K562 (cell line): ENCODE data around the gene ARHGAP22. TPM values are rescaled to one million over a fixed set of nuclear protein-coding genes. Genes with fewer than 3 reads are reported as not detected.

ENCODE experiments used
- E2F6 ChIP-seq, 2 experiments: IDR thresholded peaks; 2 replicates each; pipeline ENCODE4 v1.6.1; 2011; ENCODE audit warnings: borderline replicate concordance in 1 of 2, control low read depth in 1 of 2, low read depth in 1 of 2, low read length in 1 of 2, mild to moderate bottlenecking in 1 of 2, mixed read lengths in 1 of 2, moderate library complexity in 1 of 2; ENCODE audit not compliant: insufficient read depth in 1 of 2, insufficient read length in 1 of 2, poor library complexity in 1 of 2, severe bottlenecking in 1 of 2; ENCODE audit errors: extremely low read depth in 1 of 2
- ELF2 ChIP-seq: fragments of 250-450 bp; sonication (Bioruptor Pico); IDR thresholded peaks from 2 replicates; pipeline ENCODE4 v1.5.0; 2021; ENCODE audit warnings: mild to moderate bottlenecking
- FOSL1 ChIP-seq: fragments of 200-800 bp; sonication (Bioruptor generic); conservative IDR thresholded peaks from 2 replicates; pipeline ENCODE4 v1.6.1; 2016; ENCODE audit warnings: missing genetic modification characterization, missing compliant biosample characterization
- MAZ ChIP-seq, 2 experiments: fragments of 450-650 bp in 1 of 2; sonication (generic) in 1 of 2; formaldehyde crosslinking; IDR thresholded peaks in 1 of 2; conservative IDR thresholded peaks in 1 of 2; 2 replicates each; pipeline versions ENCODE4 v1.4.0 to v1.5.0; 2020; ENCODE audit warnings: mild to moderate bottlenecking in 1 of 2, missing genetic modification reagents in 1 of 2
- NRF1 ChIP-seq, 2 experiments: fragments of 450-650 bp; IDR thresholded peaks in 1 of 2; conservative IDR thresholded peaks in 1 of 2; 2 replicates each; pipeline ENCODE4 v1.6.1; 2014; ENCODE audit warnings: mild to moderate bottlenecking in 2 of 2
- polyA plus RNA-seq, 8 experiments: library from polyadenylated mRNA; depleted of rRNA in 4 of 8; stranded (reverse) in 5 of 8; unstranded in 3 of 8; fragments of >200 nt; fragmentation: Nextera tagmentation in 2 of 8; fragmentation: Illumina TruSeq in 1 of 8; extraction: Ambion mirVana in 2 of 8; extraction: Trizol in 1 of 8; gene quantifications; 2 replicates each; pipeline versions ENCODE4 v1.2.1 to v1.2.3, GENCODE V29; 2011 to 2014; ENCODE audit warnings: inconsistent platforms in 1 of 8, missing spikeins in 1 of 8
- total RNA-seq, 7 experiments: library from RNA; depleted of rRNA in 6 of 7; stranded (reverse); fragments of >200 nt in 6 of 7; fragmentation: Illumina TruSeq in 2 of 7; extraction: Trizol in 2 of 7; gene quantifications; 2 replicates each; pipeline versions ENCODE4 v1.2.1 to v1.2.3, GENCODE V29; 2011 to 2021; ENCODE audit warnings: low replicate concordance in 1 of 7
- TF ChIP-seq, protein P1 (sequence below): conservative IDR thresholded peaks from 2 replicates; pipeline ENCODE4 v1.6.1; 2011; ENCODE audit warnings: low read depth, mild to moderate bottlenecking, low read length; ENCODE audit not compliant: control insufficient read depth

Gene ARHGAP22
- total and polyA plus RNA-seq, 9 of the 15 experiments (the other 6 are each of a cell fraction or from before 2014, with no cell fraction given): 1.3 to 28.1 (median 12.7) TPM

DNA sequence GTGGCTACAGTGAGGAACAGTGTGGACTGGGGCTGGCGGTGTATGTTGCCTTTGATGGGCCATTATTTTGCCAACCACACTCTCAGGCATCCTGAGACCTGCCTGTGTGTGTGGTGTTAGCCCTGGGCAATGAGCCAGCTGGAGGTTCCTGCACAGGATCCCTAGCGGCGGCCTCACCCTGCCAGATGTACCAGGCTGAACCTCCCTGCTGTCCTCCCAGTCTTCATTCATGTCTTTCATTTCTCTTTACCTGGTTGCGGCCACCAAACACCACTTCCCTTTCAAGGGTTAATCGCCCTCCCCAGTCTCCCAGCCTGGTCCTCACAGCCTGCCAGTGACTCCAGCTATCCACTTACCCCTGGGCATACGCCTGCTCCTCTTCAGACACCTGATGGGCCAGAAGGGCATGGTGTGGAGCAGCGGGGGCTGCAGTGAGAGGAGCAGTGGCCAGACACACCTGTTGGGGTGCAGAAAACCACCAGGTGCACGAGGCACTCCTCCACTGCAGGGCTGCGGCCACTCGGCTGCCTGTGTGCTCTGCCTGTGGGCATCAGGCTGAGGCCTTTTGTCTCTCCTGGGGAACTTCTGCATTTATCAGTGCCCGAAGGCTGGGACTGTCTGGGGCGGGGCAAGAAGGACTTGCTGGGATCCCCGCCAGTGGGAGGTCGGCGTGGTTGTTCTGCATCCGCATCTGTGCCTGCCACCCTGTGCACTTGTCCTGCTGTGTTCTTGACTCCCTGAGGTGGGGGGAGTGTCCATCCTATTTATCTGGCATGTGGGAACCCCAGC lies 111.6 kb downstream of the ARHGAP22 start (continued):
- TF ChIP-seq, protein P1, sequence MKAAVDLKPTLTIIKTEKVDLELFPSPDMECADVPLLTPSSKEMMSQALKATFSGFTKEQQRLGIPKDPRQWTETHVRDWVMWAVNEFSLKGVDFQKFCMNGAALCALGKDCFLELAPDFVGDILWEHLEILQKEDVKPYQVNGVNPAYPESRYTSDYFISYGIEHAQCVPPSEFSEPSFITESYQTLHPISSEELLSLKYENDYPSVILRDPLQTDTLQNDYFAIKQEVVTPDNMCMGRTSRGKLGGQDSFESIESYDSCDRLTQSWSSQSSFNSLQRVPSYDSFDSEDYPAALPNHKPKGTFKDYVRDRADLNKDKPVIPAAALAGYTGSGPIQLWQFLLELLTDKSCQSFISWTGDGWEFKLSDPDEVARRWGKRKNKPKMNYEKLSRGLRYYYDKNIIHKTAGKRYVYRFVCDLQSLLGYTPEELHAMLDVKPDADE: 0 out of 2 replicates have a peak, but pooled peaks have one; percentile 39
- TF ChIP-seq ELF2 (CRISPR knock-in tag) (no peak), NRF1 (conservative IDR thresholded peaks at IDR 0.05 in 1 of 2, IDR thresholded peaks at IDR 0.05 in 1 of 2) (no peak), E2F6 (IDR thresholded peaks at IDR 0.05; ENCODE audit: borderline replicate concordance in 1 of 2, extremely low read depth in 1 of 2, insufficient read depth in 1 of 2, insufficient read length in 1 of 2, low read depth in 1 of 2, low read length in 1 of 2, poor library complexity in 1 of 2, severe bottlenecking in 1 of 2) (no peak), MAZ (CRISPR knock-in tag; conservative IDR thresholded peaks at IDR 0.05 in 1 of 2, IDR thresholded peaks at IDR 0.05 in 1 of 2) (no peak), FOSL1 (tag) (no peak)
